ENCODE data around the gene NOP58.
"Not testable (repeated sequence)": the region's sequence is repeated elsewhere in the genome, so short reads cannot be mapped to it uniquely, and the experiment has no call there.

- not testable (repeated sequence) for TF ChIP-seq GABPA (IDR thresholded peaks at IDR 0.05; ENCODE audit: low read depth); POLR2AphosphoS2 (IDR thresholded peaks at IDR 0.05; ENCODE audit: low read depth, low read length); BRCA1 (IDR thresholded peaks at IDR 0.05; ENCODE audit: low read depth, low read length); EGR1 (IDR thresholded peaks at IDR 0.05; ENCODE audit: borderline replicate concordance in 1 of 2, low read depth in 2 of 2, low read length in 2 of 2); MAX (IDR thresholded peaks at IDR 0.05; ENCODE audit: low read depth, low read length); MXI1 (IDR thresholded peaks at IDR 0.05; ENCODE audit: low read depth, low read length); FOXM1 (IDR thresholded peaks at IDR 0.05; ENCODE audit: low read depth, low read length); CTCF (IDR thresholded peaks at IDR 0.05 in 2 of 3, conservative IDR thresholded peaks at IDR 0.05 in 1 of 3; ENCODE audit: control insufficient read depth in 2 of 3, extremely low read depth in 1 of 3, insufficient read depth in 1 of 3, low read depth in 3 of 3, low read length in 3 of 3); ZBTB4 (CRISPR knock-in tag; IDR thresholded peaks at IDR 0.05); NRF1 (conservative IDR thresholded peaks at IDR 0.05; ENCODE audit: low read depth, low read length); EZH2 (IDR thresholded peaks at IDR 0.05; ENCODE audit: borderline replicate concordance, control insufficient read depth, low read depth, low read length); TBL1XR1 (IDR thresholded peaks at IDR 0.05; ENCODE audit: low read depth, low read length)
These were observed 10.6 kb downstream of the NOP58 start for GRCh38 chr2:202276078-202276720.

Data from GM12878 (cell line).